ENCODE results near the gene LRRC8B. TPM values are rescaled to one million over a fixed set of nuclear protein-coding genes. Genes with fewer than 3 reads are reported as not detected.
"Not testable (repeated sequence)": the region's sequence is repeated elsewhere in the genome, so short reads cannot be mapped to it uniquely, and the experiment has no call there.

Gene LRRC8B
- total RNA-seq, 1 donor = 1.4 TPM

GRCh38 chr1:89624715-89625323, 100.2 kb downstream of the LRRC8B start:
- Histone ChIP-seq H3K4me2 (ENCODE audit: insufficient read depth, low read length) (no peak overlapping the region), H3K27ac (ENCODE audit: low read depth, low read length) (no peak overlapping the region), H3K36me3 (ENCODE audit: insufficient read depth, low read length) (no peaks in the 10 kb centered on the region), H2AFZ (ENCODE audit: low read length) (no peak overlapping the region), H3K4me1 (ENCODE audit: insufficient read depth, low read length) (no peaks in the 10 kb centered on the region), H3K79me2 (ENCODE audit: insufficient read depth, low read length) (no peaks in the 10 kb centered on the region), H4K20me1 (ENCODE audit: insufficient read depth, low read length) (no peaks in the 10 kb centered on the region), H3K27me3 (ENCODE audit: insufficient read depth, low read length) (no peaks in the 10 kb centered on the region), H3K9me3 (ENCODE audit: low read depth, low read length) (no peaks in the 10 kb centered on the region), H3K4me3 (ENCODE audit: insufficient read depth, low read length) (no peak overlapping the region)
- DNase-seq (ENCODE audit: insufficient read length, low spot score, missing footprints) = no peak
- no peak for TF ChIP-seq CTCF (IDR thresholded peaks at IDR 0.05; ENCODE audit: extremely low read depth, low read depth, low read length)

- TF ChIP-seq CTCF (IDR thresholded peaks at IDR 0.05; ENCODE audit: extremely low read depth, low read depth, low read length) = no peak
- H3K79me2 ChIP-seq (ENCODE audit: insufficient read depth, low read length) = no peaks in the 10 kb centered on the region
- no peaks in the 10 kb centered on the region for H3K36me3 ChIP-seq (ENCODE audit: insufficient read depth, low read length)
- H3K27me3 ChIP-seq (ENCODE audit: insufficient read depth, low read length) = no peaks in the 10 kb centered on the region
- H3K27ac ChIP-seq (ENCODE audit: low read depth, low read length) = no peak overlapping the region
- no peak overlapping the region for H3K4me3 ChIP-seq (ENCODE audit: insufficient read depth, low read length)
- no peak overlapping the region for H3K4me2 ChIP-seq (ENCODE audit: insufficient read depth, low read length)
- no peak for DNase-seq (ENCODE audit: insufficient read length, low spot score, missing footprints)
- H4K20me1 ChIP-seq (ENCODE audit: insufficient read depth, low read length) = no peaks in the 10 kb centered on the region
- H3K9me3 ChIP-seq (ENCODE audit: low read depth, low read length) = no peaks in the 10 kb centered on the region
- peaks cover 3% of the 10 kb centered on the region for H3K4me1 ChIP-seq (ENCODE audit: insufficient read depth, low read length)
- H2AFZ ChIP-seq (ENCODE audit: low read length) = no peak overlapping the region
Observed at GRCh38 chr1:89627596-89627962, 103.0 kb downstream of the LRRC8B start.

GRCh38 chr1:89629146-89629545, 104.5 kb downstream of the LRRC8B start:
- Histone ChIP-seq H3K9me3 (ENCODE audit: low read depth, low read length) (no peaks in the 10 kb centered on the region), H3K27ac (ENCODE audit: low read depth, low read length) (no peak overlapping the region), H3K4me1 (ENCODE audit: insufficient read depth, low read length) (peaks cover 5% of the 10 kb centered on the region), H4K20me1 (ENCODE audit: insufficient read depth, low read length) (no peaks in the 10 kb centered on the region), H3K36me3 (ENCODE audit: insufficient read depth, low read length) (no peaks in the 10 kb centered on the region), H2AFZ (ENCODE audit: low read length) (no peak overlapping the region), H3K4me2 (ENCODE audit: insufficient read depth, low read length) (no peak overlapping the region), H3K79me2 (ENCODE audit: insufficient read depth, low read length) (peaks cover 6% of the 10 kb centered on the region), H3K4me3 (ENCODE audit: insufficient read depth, low read length) (no peak overlapping the region), H3K27me3 (ENCODE audit: insufficient read depth, low read length) (no peaks in the 10 kb centered on the region)
- DNase-seq (ENCODE audit: insufficient read length, low spot score, missing footprints) = no peak
- no peak for TF ChIP-seq CTCF (IDR thresholded peaks at IDR 0.05; ENCODE audit: extremely low read depth, low read depth, low read length)

- not testable (repeated sequence) for H3K4me3 ChIP-seq (ENCODE audit: insufficient read depth, low read length); H2AFZ ChIP-seq (ENCODE audit: low read length); H4K20me1 ChIP-seq (ENCODE audit: insufficient read depth, low read length); H3K9me3 ChIP-seq (ENCODE audit: low read depth, low read length); H3K79me2 ChIP-seq (ENCODE audit: insufficient read depth, low read length); H3K36me3 ChIP-seq (ENCODE audit: insufficient read depth, low read length); H3K4me1 ChIP-seq (ENCODE audit: insufficient read depth, low read length); H3K27me3 ChIP-seq (ENCODE audit: insufficient read depth, low read length); H3K27ac ChIP-seq (ENCODE audit: low read depth, low read length); DNase-seq (ENCODE audit: insufficient read length, low spot score, missing footprints); H3K4me2 ChIP-seq (ENCODE audit: insufficient read depth, low read length)
Observed at GRCh38 chr1:89629600-89629999, 105.0 kb downstream of the LRRC8B start.
